ENCODE data around the gene IRX1.

IRX1 gene

DNA sequence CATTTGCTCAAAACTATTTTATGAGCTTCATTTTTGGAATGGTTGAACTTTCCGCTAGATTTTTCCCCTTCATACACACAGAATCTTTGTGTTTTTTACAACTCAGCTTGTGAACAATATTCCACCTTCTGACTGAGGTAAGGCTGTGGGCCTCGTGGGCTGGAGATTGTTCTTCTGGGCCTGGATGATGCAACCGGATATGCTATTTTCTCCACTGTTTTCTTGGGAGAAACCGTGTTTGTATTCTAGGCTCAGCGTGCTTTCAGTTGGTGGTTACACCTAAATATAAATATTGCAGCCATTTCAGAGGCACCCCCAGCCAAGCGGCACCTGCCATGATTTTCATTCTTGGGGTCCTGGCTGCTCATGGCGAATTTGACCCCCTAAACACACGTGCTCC, 55.2 kb downstream of the IRX1 start:
- H3K4me1 ChIP-seq (ENCODE audit: control insufficient read depth in 2 of 2, insufficient read depth in 1 of 2, low read depth in 1 of 2, low read length in 2 of 2) = peaks cover 0 to 3% of the 10 kb centered on the region in 2 donors
- DNase-seq (ENCODE audit: low spot score) = no peak
- H3K14ac ChIP-seq (ENCODE audit: low read length) = no peak overlapping the region
- H3K18ac ChIP-seq (ENCODE audit: low read length) = no peak overlapping the region
- no peak overlapping the region for H4K8ac ChIP-seq (ENCODE audit: low read depth, low read length)
- H2BK12ac ChIP-seq (ENCODE audit: low read length) = no peak overlapping the region
- H3K27ac ChIP-seq (replicated peaks; ENCODE audit: low read length) = no peak overlapping the region
- H2BK120ac ChIP-seq (ENCODE audit: low read depth, low read length) = no peak overlapping the region
- WGBS, 2 donors (ENCODE audit: extremely low coverage in 2 of 2, insufficient read length in 2 of 2, insufficient replicate concordance in 1 of 2) = no CpG with 5 or more reads among the region's 8 CpGs
- no peak overlapping the region for H3K4me3 ChIP-seq (ENCODE audit: low read length in 2 of 2)
- no peak overlapping the region for H4K91ac ChIP-seq (ENCODE audit: low read depth, low read length, poor library complexity)
- no peak overlapping the region for H2AK5ac ChIP-seq (ENCODE audit: low read depth, low read length)
- no peaks in the 10 kb centered on the region for H3K79me1 ChIP-seq (ENCODE audit: low read depth, low read length)
- H3K4ac ChIP-seq (ENCODE audit: low read length) = no peak overlapping the region
- H3K23ac ChIP-seq (ENCODE audit: low read depth, low read length, poor library complexity) = no peak overlapping the region
- H2BK5ac ChIP-seq (ENCODE audit: low read length) = no peak overlapping the region
- no peaks in the 10 kb centered on the region for H3K36me3 ChIP-seq (replicated peaks in 1 of 2; ENCODE audit: control insufficient read depth in 2 of 2, insufficient read depth in 2 of 2, low read length in 2 of 2)
- no peak overlapping the region for H2BK15ac ChIP-seq (ENCODE audit: low read length)
- no peaks in the 10 kb centered on the region for H3K9me3 ChIP-seq (replicated peaks in 1 of 2; ENCODE audit: control insufficient read depth in 2 of 2, insufficient read depth in 1 of 2, low read depth in 1 of 2, low read length in 2 of 2)
- H3K27me3 ChIP-seq (ENCODE audit: control insufficient read depth in 3 of 3, insufficient read depth in 3 of 3, low read depth in 1 of 3, low read length in 3 of 3) = no peaks in the 10 kb centered on the region
- H3K4me2 ChIP-seq (ENCODE audit: insufficient read depth, low read length, poor library complexity, severe bottlenecking) = no peak overlapping the region
- no peak overlapping the region for H3K9ac ChIP-seq (ENCODE audit: low read depth, low read length, poor library complexity)
- no peak overlapping the region for H2AFZ ChIP-seq (ENCODE audit: low read length)
